Tibial artery (tissue), 4 donors: ENCODE results near the gene MPZL3.

ENCODE experiments used
- DNase-seq, 2 donors: peaks; one replicate each; pipeline ENCODE4 v3.0.0-alpha.2; 2019
- H3K27ac ChIP-seq, 2 donors: fragments of 200-600 bp; sonication (generic) in 1 of 2; 1 replicate in 1 of 2; 2 replicates in 1 of 2; pipeline ENCODE4 v1.5.1; 2018 to 2019; ENCODE audit warnings: mild to moderate bottlenecking in 1 of 2
- H3K27me3 ChIP-seq, 2 donors: fragments of 200-600 bp; sonication (generic) in 1 of 2; one replicate each; pipeline versions ENCODE4 v1.5.1 to v1.6.0; 2016 to 2019
- H3K36me3 ChIP-seq, 3 donors: fragments of 200-600 bp; sonication (generic) in 2 of 3; one replicate each; pipeline ENCODE4 v1.5.1; 2016 to 2019; ENCODE audit warnings: mild to moderate bottlenecking in 2 of 3
- H3K4me1 ChIP-seq, 4 donors: fragments of 200-600 bp; sonication (generic) in 2 of 4; 1 replicate in 3 of 4; 2 replicates in 1 of 4; pipeline ENCODE4 v1.5.1; 2016 to 2019
- H3K4me3 ChIP-seq, 2 donors: fragments of 200-600 bp; sonication (generic) in 1 of 2; 1 replicate in 1 of 2; 2 replicates in 1 of 2; pipeline ENCODE4 v1.5.1; 2018 to 2019; ENCODE audit warnings: mild to moderate bottlenecking in 2 of 2
- H3K9me3 ChIP-seq, 3 donors: fragments of 200-600 bp; sonication (generic) in 1 of 3; one replicate each; pipeline ENCODE4 v1.5.1; 2016 to 2019
- CTCF ChIP-seq, 2 experiments: fragments of 200-600 bp in 1 of 2; fragments of 450-650 bp in 1 of 2; IDR thresholded peaks; one replicate each; pipeline ENCODE4 v1.5.1; 2017 to 2019; ENCODE audit warnings: antibody characterized with exemption in 2 of 2, mild to moderate bottlenecking in 1 of 2, moderate library complexity in 1 of 2
- intact Hi-C: fragments of 100-400 bp; cut with DNase I; formaldehyde crosslinking; loops from one replicate; pipeline ENCODE4 v1.15.0; 2023; ENCODE audit warnings: low total_unique reads

The MPZL3 gene

GRCh38 chr11:118276422-118276821 is 24.3 kb upstream of the MPZL3 start:
- H3K27ac ChIP-seq, result no peak overlapping the region
- no peak for TF ChIP-seq CTCF (IDR thresholded peaks at IDR 0.05)
- intact Hi-C loops, result no loop called here

GRCh38 chr11:118275176-118275575 is 23.0 kb upstream of the MPZL3 start:
- Histone ChIP-seq H3K36me3 (no peaks in the 10 kb centered on the region), H3K9me3 (no peaks in the 10 kb centered on the region), H3K4me3 (no peak overlapping the region), H3K27ac (no peak overlapping the region), H3K27me3 (peaks cover 0 to 8% of the 10 kb centered on the region in 2 donors), H3K4me1 (no peaks in the 10 kb centered on the region)
- no peak for DNase-seq
- intact Hi-C loops, result no loop called here
- no peak for TF ChIP-seq CTCF (IDR thresholded peaks at IDR 0.05)

More at GRCh38 chr11:118276422-118276821, 24.3 kb upstream of the MPZL3 start:
- H3K36me3 ChIP-seq, result no peaks in the 10 kb centered on the region
- no peaks in the 10 kb centered on the region for H3K9me3 ChIP-seq
- H3K4me3 ChIP-seq, result no peak overlapping the region
- DNase-seq, result no peak
- H3K27me3 ChIP-seq, result peaks cover 0 to 8% of the 10 kb centered on the region in 2 donors
- H3K4me1 ChIP-seq, result no peaks in the 10 kb centered on the region

- intact Hi-C loops, result no loop called here
- no peaks in the 10 kb centered on the region for H3K9me3 ChIP-seq
- H3K36me3 ChIP-seq, result no peaks in the 10 kb centered on the region
- no peak for TF ChIP-seq CTCF (IDR thresholded peaks at IDR 0.05)
- H3K4me3 ChIP-seq, result no peak overlapping the region
- no peak overlapping the region for H3K27ac ChIP-seq
- no peaks in the 10 kb centered on the region for H3K4me1 ChIP-seq
- H3K27me3 ChIP-seq, result peaks cover 0 to 15% of the 10 kb centered on the region in 2 donors
- DNase-seq, result no peak
Observed at GRCh38 chr11:118274186-118274585, 22.0 kb upstream of the MPZL3 start.

GRCh38 chr11:118272001-118272400 is 19.8 kb upstream of the MPZL3 start:
- TF ChIP-seq CTCF (IDR thresholded peaks at IDR 0.05), result no peak
- intact Hi-C loops, result no loop called here
- no peaks in the 10 kb centered on the region for H3K4me1 ChIP-seq

GRCh38 chr11:118267486-118267885 is 15.3 kb upstream of the MPZL3 start:
- Histone ChIP-seq H3K27ac (no peak overlapping the region), H3K4me1 (peaks cover 0 to 9% (median 3%) of the 10 kb centered on the region in 4 donors), H3K9me3 (no peaks in the 10 kb centered on the region), H3K4me3 (no peak overlapping the region), H3K27me3 (peaks cover 0 to 21% of the 10 kb centered on the region in 2 donors), H3K36me3 (no peaks in the 10 kb centered on the region)
- DNase-seq, result no peak
- intact Hi-C loops, result no loop called here
- TF ChIP-seq CTCF (IDR thresholded peaks at IDR 0.05), result no peak

More at GRCh38 chr11:118272001-118272400, 19.8 kb upstream of the MPZL3 start:
- Histone ChIP-seq H3K9me3 (no peaks in the 10 kb centered on the region), H3K4me3 (no peak overlapping the region), H3K36me3 (no peaks in the 10 kb centered on the region), H3K27me3 (peaks cover 0 to 15% of the 10 kb centered on the region in 2 donors), H3K27ac (no peak overlapping the region)
- DNase-seq, result no peak

- TF ChIP-seq CTCF (IDR thresholded peaks at IDR 0.05), result no peak
- Histone ChIP-seq H3K27me3 (peaks cover 0 to 32% of the 10 kb centered on the region in 2 donors), H3K27ac (no peak overlapping the region), H3K4me3 (no peak overlapping the region), H3K9me3 (no peaks in the 10 kb centered on the region), H3K4me1 (peaks cover 0 to 9% (median 5%) of the 10 kb centered on the region in 4 donors), H3K36me3 (no peaks in the 10 kb centered on the region)
- intact Hi-C loops, result no loop called here
- DNase-seq, result peak; percentile 38 to 69
Observed at GRCh38 chr11:118265954-118266353, 13.8 kb upstream of the MPZL3 start.
